ENCODE measurements around the gene FOXP1.

Gene FOXP1

GRCh38 chr3:71045917-71046282 is 537.6 kb downstream of the FOXP1 start:
- no peak for TF ChIP-seq CTCF (IDR thresholded peaks at IDR 0.05; ENCODE audit: insufficient read depth, low read depth, low read length, missing control alignments)
- DNase-seq (ENCODE audit: low read depth), result no peak
- H3K4me3 ChIP-seq (ENCODE audit: low read length), result no peak overlapping the region

- DNase-seq (ENCODE audit: low read depth), result no peak
- no peak overlapping the region for H3K4me3 ChIP-seq (ENCODE audit: low read length)
- TF ChIP-seq CTCF (IDR thresholded peaks at IDR 0.05; ENCODE audit: insufficient read depth, low read depth, low read length, missing control alignments), result no peak
Observed at GRCh38 chr3:71045212-71045916, 538.2 kb downstream of the FOXP1 start.

- TF ChIP-seq CTCF (IDR thresholded peaks at IDR 0.05; ENCODE audit: insufficient read depth, low read depth, low read length, missing control alignments), result no peak
- H3K4me3 ChIP-seq (ENCODE audit: low read length), result no peak overlapping the region
- no peak for DNase-seq (ENCODE audit: low read depth)
Observed at GRCh38 chr3:71042759-71043158, 540.8 kb downstream of the FOXP1 start.

GRCh38 chr3:71041371-71041770 is 542.2 kb downstream of the FOXP1 start:
- no peak overlapping the region for H3K4me3 ChIP-seq (ENCODE audit: low read length)
- no peak for TF ChIP-seq CTCF (IDR thresholded peaks at IDR 0.05; ENCODE audit: insufficient read depth, low read depth, low read length, missing control alignments)
- no peak for DNase-seq (ENCODE audit: low read depth)

- DNase-seq (ENCODE audit: low read depth), result no peak
- TF ChIP-seq CTCF (IDR thresholded peaks at IDR 0.05; ENCODE audit: insufficient read depth, low read depth, low read length, missing control alignments), result no peak
- H3K4me3 ChIP-seq (ENCODE audit: low read length), result no peak overlapping the region
Observed at GRCh38 chr3:71039332-71039731, 544.2 kb downstream of the FOXP1 start.

- no peak for TF ChIP-seq CTCF (IDR thresholded peaks at IDR 0.05; ENCODE audit: insufficient read depth, low read depth, low read length, missing control alignments)
- no peak overlapping the region for H3K4me3 ChIP-seq (ENCODE audit: low read length)
- DNase-seq (ENCODE audit: low read depth), result no peak
Observed at GRCh38 chr3:71037775-71038174, 545.8 kb downstream of the FOXP1 start.

- no peak for DNase-seq (ENCODE audit: low read depth)
- H3K4me3 ChIP-seq (ENCODE audit: low read length), result no peak overlapping the region
- TF ChIP-seq CTCF (IDR thresholded peaks at IDR 0.05; ENCODE audit: insufficient read depth, low read depth, low read length, missing control alignments), result no peak
Observed at GRCh38 chr3:71035886-71036285, 547.6 kb downstream of the FOXP1 start.

All from epithelial cell of esophagus (primary cell).